GM21360 (cell line): Measurements from ENCODE around the gene BMP8B.
"Not testable (repeated sequence)": the region's sequence is repeated elsewhere in the genome, so short reads cannot be mapped to it uniquely, and the experiment has no call there.

Experiments used
- ATAC-seq: cut with Tn5 transposase; IDR thresholded peaks from one replicate; pipeline ENCODE4 v1.9.1; 2021; ENCODE audit warnings: mild to moderate bottlenecking, moderate library complexity; ENCODE audit not compliant: unreplicated experiment

The BMP8B gene

DNA sequence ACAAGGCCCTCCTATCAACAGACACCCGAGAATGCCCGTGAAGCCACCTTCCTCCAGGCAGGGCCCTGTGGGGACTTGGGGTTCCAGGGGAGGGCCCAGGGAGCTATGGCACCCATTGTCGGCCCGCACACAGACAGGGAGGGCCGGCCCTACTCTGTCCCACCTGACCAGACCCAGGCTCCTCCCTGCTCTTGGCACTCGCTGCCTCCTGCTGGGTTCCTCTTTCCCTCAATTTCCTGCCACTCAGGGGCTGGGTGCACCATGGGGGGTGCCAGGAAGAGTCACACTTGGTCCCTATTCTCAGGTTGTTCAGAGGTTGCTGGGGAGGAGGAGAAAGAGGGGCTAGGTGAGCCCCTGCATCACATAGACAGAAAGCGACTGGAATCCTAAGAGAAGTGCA lies 9.5 kb downstream of the BMP8B start:
- ATAC-seq: no peak

DNA sequence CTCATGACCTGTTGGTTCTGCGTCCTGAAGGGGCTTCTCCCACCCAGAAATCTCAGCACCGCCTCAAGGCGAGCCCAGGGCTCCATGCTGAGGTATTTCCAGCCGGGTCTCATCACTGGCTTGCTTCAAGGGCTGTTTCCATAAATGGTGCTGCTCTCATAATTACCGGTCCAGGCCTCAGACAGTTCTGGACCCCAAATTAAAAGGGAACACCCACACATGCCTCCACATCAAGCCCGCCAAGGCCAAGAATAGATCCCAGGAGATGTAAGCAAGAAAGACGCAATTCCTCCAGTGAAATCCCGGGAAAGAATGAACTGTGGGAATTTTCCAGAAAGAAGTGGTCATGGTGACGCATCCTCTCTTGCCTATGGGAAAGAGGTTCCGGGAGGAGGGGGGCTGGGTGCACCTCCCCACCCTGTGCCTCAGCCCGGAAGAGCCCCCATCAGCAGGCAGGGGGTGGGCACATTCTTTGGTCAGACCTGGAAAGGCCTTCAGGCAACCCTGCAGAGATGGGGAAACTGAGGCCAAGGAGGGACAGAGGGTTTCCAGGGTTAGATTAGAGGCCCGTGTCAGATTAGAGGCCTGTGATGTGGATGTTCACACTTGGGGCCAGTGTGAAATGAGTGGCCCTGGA lies 10.1 kb downstream of the BMP8B start:
- ATAC-seq: not testable (repeated sequence)

DNA sequence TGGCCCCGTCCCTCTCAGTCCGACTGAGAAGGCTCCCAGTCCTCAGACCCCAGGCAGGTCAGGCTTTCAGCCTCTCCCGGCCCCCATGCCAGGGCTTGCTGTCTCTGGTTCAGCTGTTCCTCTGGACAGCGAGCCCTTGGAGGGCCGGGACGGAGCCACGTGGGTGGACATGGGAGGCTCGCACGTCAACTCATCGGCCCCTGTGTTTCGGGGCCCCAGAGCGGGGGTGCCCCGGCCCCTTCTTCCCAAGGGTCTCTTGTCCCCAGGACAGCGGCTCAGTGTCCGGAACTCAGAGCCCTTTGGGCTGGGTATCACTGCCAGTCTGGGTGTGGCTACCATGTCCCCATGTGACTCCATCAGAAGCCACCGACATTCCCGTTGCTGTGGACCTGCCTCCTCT lies 10.8 kb downstream of the BMP8B start:
- ATAC-seq: not testable (repeated sequence)

DNA sequence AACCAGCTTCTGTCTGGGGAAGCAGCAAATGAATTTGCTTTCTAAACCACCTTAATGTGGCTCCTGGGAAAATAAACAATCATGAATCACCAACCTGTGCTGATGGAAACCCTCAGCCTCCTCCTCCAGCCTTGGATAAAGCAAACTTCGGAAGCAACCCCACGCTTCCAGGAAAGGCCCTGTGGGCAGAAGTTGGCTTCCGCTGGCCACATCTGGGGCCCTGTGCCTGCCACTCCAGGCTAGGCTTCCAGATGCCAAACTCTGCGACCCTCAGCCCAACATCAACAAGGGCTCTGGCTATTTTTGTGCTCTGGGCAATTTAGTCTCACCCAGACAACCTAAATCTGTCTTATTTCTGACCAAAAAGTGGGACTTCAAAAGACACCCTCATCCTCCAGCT lies 11.4 kb downstream of the BMP8B start:
- ATAC-seq: no peak

DNA sequence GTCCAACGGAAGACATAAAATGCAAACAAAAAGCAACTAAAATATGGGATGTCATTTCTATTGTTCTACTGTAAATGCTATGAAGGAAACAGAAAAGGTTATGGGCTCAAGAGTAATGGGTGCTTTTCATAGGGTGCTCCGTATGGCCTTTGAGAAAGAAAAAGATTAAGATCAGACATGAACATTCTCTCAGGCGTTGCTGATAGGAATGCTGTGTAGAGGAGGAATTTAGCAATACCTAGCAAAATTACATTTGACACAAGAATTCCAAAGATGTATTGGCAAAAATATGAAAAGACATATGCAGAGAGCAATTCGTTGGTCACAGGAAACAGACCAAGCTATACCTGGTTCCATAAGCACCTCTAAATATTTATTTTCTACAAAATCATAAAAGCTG lies 11.8 kb downstream of the BMP8B start:
- ATAC-seq: no peak

DNA sequence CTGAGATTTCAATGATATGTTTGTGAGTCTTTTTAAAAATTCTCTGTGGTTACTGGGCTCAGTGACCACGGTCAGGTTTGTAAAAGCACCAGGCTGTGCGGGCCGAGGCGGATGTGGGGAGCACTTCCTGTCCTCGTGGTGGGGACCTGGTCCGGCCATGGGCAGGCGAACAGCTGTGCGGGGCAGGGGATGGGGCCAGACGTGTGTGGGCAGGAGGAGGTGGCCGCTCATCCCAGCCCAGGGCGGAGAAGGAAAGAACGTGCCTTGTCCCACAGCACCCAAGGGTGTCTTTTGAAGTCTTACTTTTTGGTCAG lies 12.3 kb downstream of the BMP8B start:
- no peak for ATAC-seq

DNA sequence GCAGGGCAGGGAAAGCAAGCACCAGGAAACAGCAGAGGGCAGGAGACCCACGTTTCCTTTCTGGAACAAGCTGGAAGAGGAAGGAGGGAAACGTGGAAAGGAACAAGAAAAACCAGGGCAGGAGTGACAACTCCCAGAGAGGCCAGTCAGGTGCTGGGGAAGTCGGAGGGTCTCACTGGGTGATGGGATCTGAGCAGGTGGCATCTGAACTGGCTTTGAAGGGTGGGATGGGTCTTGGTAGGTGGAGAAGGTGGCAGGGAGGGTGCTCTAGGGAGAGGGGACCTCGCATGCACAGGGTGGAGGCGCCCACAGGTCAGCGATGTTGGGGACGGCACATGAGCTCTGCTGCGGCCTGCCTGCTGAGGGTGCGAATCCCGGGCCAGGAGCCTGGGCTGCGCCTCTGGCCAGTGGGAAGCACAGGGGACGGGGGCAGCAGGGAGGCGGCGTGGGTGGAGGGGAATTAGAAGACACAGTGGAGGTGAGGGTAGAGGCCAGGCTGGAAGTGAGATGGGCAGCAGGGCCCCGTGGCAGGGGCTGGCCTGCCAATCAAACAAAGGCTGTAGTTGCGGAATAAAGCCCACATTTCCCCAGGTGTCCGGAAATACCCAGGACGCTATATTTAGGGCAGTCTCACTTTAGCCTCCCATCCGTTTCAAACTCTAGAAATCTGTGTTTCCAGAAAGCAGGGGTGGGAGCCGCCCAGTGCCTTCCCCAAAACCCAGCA lies 12.8 kb downstream of the BMP8B start:
- not testable (repeated sequence) for ATAC-seq

DNA sequence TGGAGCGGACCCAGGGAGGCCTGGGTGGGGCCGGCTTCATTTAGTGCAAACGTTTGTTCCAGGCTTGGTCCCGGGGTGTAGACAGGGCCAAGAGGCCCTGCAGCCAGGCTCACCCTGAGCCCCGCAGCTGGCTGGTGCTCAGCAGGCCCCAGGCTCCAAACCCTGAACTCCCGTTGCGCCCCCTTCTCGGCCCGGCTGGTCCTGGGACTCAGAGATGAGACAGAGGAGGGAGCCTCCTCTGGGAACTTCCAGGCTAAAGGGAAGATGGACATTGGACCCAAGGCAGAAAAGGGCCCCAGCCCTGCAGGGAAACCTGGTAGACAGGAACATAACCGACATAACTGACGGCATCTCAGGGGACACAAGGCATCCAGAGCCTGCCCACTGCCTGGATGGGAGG lies 13.5 kb downstream of the BMP8B start:
- ATAC-seq: not testable (repeated sequence)

DNA sequence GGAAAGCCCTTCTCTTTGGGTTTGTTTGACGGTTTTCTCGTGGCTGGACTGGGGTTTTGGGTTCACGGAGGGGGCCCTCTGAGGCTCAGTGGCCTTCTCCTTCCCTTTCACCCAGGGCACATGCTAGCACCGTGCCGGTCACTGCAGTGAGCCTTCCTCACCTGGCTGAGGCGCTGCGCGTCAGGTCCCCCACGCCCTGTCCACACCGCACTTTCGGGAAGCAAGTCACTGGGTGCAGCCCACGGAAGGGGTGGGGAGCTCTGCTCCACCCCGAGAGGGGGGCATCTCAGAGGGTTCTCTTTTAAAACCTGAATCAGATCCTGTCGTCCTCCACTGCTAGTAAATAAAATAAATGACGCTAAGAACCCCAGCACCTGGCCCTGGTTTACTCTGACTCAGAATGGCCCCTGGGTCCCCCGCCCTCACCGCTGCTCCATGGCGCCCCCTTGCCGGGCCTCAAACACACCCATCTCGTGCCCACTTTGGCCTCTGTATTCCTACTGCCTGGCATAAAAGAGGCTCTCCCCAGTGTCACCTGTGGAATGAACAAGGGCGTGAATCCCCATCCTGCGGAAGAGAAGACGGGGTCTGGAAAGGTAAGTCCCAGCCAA lies 15.2 kb downstream of the BMP8B start:
- ATAC-seq: not testable (repeated sequence)

DNA sequence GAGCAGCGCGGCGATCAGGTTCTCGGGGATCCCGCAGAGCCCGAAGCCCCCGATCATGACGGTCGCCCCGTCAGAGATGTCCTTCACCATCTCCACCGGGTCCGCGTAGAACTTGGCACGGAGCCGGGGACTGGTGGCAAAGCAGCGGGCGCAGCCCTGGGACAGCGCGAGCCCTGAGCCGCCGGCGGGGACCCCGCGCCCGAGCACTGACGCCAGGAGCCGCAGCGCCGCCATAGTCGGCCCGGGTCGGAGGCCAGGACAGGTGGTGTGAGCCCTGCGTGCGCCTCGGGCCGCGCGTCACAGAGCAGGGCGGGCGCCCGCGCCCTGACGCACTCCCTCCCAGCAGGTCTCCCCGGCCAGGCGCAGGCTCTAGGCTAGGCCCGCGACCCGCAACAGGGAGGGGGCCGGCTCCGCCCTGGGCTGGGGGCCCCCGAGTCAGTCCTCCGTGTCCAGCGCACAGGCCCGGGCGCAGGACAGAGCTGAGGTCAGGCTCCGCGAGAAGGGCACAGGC lies 17.6 kb downstream of the BMP8B start, which contains the start of gene OXCT2:
TSS of gene OXCT2 (minus strand) at position 327 of the 511 bp plus-strand sequence. CDS start at position 234, 93 bp downstream.
- ATAC-seq: not testable (repeated sequence)

DNA sequence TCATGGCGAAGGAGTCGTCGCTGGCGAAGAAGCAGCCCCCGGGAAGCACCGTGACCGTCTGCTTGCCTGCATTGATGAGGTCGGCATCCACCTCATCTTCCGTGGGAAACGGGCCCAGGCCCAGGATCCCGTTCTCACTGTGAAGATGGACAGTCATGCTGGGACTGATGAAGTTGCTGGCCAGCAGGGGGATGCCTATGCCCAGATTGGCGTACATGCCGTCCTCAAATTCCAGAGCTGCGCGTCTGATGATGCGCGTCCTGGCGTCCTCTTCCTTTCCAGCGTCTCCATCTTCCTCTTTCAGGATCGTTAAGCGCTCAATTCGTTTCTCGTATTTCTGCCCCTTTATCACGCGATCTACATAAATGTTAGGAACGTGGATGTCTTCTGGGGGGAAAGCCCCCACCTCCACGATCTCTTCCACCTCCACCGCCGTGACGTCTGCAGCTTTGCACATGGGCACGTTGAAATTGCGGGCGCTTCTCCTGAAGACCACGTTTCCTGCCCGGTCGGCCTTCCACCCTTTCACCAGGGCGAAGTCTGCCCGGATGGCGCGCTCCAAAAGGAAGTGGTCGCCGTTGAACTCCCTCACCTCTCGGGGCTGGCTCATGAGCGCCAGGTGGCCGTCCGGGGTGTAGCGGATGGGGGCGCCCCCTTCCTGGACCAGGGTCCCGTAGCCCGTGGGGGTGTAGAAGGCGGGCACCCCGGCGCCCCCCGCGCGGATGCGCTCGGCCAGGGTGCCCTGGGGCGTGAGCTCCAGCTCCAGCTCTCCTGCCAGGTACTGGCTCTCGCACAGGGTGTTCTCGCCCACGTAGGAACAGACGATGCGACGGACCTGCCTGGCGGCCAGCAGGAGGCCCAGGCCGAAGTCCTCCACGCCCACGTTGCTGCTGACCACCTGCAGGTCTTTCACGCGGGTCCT lies 18.3 kb downstream of the BMP8B start:
- ATAC-seq: not testable (repeated sequence)

DNA sequence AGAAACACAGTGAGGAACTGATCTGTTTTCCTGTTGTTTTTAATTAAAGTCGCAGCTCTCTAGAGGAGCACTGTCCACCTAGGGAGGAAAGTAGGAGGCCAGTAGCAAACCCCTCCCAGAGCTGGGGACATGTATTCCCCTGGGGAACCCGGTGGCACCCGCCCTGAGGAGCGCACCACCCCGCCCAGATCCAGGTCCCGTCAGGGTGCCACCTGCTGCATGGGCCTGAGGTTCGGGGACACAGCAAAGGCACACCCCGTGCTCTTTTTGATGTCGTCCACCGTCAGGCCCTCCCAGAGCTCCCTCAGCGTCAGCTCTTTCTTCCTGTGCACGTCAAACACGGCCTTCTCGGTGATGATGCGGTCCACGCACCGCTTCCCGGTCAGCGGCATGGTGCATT lies 19.2 kb downstream of the BMP8B start:
- ATAC-seq: not testable (repeated sequence)

DNA sequence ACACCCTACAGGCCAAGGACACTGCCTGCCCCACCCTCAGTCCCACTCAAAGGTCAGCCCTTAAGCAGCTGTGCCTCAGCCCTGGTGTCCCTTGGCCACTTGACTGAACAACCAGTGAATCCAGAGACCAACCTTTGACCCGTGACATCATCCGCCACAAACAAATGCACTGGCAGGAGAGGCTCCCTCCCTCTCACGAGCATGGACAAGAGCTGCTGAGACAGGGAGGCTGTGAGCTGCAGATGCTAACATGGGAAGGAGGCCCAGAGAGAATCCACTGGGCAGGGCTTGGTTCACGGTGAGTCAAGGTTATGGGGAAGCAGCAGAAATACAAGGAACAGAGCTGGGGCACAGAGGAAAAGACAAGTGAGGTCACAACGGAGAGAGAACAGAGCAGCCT lies 22.2 kb downstream of the BMP8B start:
- not testable (repeated sequence) for ATAC-seq

DNA sequence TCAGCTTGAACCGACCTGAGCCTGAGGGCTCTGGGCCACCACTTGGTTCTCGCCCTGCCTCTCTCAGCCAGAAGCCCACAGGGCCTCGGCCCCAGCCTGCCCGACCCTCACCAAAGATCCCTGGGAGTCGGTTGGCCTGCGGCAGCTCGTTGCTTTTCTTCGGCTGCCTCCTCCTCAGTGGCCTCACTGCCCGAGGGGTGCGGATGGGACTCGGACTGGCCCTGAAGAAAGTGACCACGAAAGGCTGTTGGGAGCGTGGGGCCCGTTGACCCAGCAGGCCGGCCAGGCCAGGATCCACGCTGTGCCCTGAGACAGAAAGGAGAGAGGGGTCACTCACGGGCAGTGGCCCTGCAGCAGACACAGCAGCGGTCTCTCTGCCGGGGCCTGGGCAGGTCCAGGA lies 24.2 kb downstream of the BMP8B start:
- ATAC-seq: not testable (repeated sequence)

DNA sequence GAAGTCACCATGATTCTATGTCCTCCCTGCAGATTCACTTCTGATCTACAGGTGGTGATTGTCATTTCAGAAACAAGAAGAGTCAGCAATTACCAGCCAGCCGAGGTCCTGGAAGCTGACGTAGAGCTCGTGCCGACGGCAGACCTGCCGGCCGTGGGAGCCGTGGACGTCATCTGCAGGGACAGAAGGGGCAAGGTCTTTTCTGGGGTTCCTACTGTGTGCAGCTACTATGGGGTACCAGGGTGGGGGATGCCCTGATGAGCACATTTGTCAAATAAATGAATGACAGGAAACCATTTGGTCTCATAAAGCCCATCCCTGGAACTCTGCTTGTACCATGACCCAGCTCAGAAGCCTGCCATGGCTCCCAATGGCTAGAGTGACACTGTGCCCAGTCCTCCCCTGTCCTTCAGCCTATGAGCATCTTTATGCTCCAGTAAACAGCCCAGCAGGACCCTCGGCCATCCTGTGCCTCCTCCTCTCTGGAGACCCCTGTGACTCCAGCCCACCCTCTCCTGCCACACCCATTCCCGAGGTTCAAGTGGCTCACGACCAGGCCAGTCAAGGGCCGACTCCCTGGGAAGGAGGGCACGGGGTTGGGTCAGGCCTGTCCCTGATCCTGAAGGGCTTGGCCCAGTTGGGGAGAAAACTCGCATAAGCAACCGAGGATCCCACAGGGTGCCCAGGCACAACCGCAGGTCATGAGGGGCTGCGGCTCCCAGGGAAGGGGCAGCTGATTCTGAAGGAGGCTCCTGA lies 24.9 kb downstream of the BMP8B start:
- not testable (repeated sequence) for ATAC-seq

DNA sequence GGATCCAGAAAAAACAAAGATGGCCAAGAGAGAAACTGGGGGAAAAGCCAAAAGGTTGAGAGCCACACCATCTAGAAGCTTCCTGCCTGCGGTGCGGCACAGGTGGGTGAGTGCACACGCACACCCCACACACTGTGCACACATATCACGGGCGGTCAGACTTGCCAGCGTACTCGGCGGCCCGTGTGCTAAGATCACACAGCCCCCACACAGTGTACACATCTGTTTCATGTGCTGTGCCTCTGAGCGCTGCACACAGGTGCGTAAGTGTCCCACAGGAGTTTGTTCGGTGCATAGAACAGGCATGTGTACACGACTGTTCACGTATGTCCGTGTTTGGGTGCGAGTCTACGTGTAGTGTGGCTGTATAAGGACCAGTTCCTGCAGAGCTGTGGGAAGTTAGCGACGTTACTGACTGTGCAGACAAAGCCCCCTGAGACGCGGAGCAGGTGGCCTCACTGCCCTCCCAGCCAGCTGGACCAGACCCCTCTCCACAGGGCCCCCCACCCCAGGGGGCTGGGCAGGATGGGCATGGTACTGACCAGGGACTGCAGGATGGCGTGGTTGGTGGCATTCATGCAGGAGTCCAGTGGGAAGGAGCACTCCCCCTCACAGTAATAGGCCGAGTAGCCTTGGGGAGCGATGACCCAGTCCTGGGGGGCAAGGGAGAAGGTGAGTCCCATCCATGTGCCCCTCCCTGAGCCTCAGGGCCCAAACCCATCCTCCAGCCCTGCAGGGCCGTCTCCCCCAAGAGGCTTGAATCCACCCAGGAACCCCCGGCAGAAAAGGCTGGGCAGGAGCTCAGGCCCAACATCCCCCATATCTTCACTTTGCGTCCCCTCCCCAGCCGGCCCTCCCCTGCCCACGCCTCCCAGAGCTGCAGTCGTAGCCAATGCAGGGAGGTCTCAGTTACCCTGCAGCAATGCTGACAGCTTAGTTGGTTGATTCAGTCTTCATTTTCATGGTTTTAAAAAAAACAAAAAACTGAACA lies 25.8 kb downstream of the BMP8B start:
- no peak for ATAC-seq

DNA sequence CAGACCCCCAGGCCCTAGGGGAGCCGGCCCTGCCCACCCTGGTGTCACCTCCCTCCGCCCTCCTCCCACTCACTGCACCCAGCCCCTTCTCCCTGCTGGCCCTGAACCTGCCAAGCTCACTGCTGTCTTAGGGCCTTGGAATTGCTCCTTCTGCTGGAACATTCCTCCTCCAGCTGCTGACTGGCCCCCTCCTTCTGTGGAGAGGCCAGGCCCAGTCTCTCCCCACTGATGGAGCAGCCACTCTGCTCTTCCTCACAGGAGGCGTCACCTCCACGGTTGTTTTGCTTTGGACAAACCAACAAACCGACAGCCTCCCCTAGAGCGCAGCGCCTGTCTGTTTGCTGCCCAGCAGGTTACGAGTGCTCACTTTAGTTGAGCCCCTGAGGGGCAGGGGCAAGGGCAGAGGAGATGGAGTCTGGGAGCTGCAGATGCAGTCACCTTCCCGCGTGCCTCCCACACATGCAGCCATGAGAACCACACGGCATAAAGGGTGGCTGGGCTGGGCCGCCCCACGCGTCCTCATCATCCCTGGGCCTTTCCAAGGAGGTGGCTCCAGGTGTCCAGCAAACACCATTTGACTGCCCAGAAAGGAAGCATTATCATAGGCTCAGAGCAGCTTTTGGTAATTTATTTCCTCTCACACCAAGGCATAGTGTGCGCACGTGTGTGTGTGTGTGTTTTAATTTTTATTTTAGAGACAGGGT lies 27.0 kb downstream of the BMP8B start:
- no peak for ATAC-seq

DNA sequence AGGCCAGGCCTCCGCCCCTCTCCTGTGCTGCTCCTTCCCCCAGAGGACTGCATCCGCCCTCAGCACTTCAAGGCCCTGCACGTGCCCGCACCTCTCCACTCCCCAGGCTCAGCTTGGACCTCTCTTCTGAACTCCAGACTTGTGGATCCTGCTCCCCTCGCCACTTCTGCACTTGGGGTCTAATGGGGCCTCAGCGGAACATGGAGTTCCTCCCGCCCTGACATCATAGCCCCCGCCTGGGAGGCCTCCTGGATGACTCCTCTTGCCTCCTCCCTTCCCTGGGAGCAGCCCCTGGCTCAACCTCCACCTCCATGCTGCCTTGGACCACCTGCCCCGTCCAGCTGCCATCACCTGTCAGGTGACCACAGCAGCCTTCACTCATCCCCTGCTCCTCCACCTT lies 27.6 kb downstream of the BMP8B start:
- no peak for ATAC-seq
